Lung (tissue), 12 donors: ENCODE measurements around the gene CA10. TPM values are rescaled to one million over a fixed set of nuclear protein-coding genes. Genes with fewer than 3 reads are reported as not detected.

Source experiments
- ATAC-seq: fragments of 200-7000 bp; cut with Tn5 transposase; one replicate; pipeline ENCODE4 v1.9.1; 2020; ENCODE audit warnings: moderate number of reproducible peaks; ENCODE audit not compliant: insufficient read depth, low FRiP score
- DNase-seq, 3 donors: peaks; one replicate each; pipeline ENCODE4 v3.0.0-alpha.2; 2013 to 2017
- H3K27ac ChIP-seq, 2 donors: one replicate each; pipeline ENCODE4 v1.5.1; 2013; ENCODE audit warnings: mild to moderate bottlenecking in 2 of 2, moderate library complexity in 2 of 2, control low read depth in 1 of 2, inconsistent platforms in 1 of 2, low read depth in 1 of 2, low read length in 1 of 2
- H3K27me3 ChIP-seq, 3 donors: one replicate each; pipeline ENCODE4 v1.5.1; 2013; ENCODE audit warnings: low read length in 2 of 3; ENCODE audit not compliant: control insufficient read depth in 3 of 3, insufficient read depth in 3 of 3
- H3K36me3 ChIP-seq, 4 donors: one replicate each; pipeline ENCODE4 v1.5.1; 2013; ENCODE audit warnings: low read length in 4 of 4, mild to moderate bottlenecking in 1 of 4, moderate library complexity in 1 of 4; ENCODE audit not compliant: control insufficient read depth in 4 of 4, insufficient read depth in 4 of 4
- H3K4me1 ChIP-seq, 5 donors: one replicate each; pipeline ENCODE4 v1.5.1; 2013; ENCODE audit warnings: low read length in 5 of 5, mild to moderate bottlenecking in 2 of 5, moderate library complexity in 1 of 5; ENCODE audit not compliant: control insufficient read depth in 5 of 5, insufficient read depth in 5 of 5
- H3K4me3 ChIP-seq: one replicate; pipeline ENCODE4 v1.5.1; 2013; ENCODE audit warnings: mild to moderate bottlenecking, control low read depth, moderate library complexity
- H3K9ac ChIP-seq, 2 donors: one replicate each; pipeline ENCODE4 v1.5.1; 2013; ENCODE audit warnings: low read length in 2 of 2, control low read depth in 1 of 2; ENCODE audit not compliant: insufficient read depth in 1 of 2
- H3K9me3 ChIP-seq, 4 donors: one replicate each; pipeline ENCODE4 v1.5.1; 2013; ENCODE audit warnings: low read length in 3 of 4, mild to moderate bottlenecking in 1 of 4, moderate library complexity in 1 of 4; ENCODE audit not compliant: control insufficient read depth in 4 of 4, insufficient read depth in 3 of 4
- CTCF ChIP-seq: IDR thresholded peaks from 2 replicates; pipeline ENCODE4 v1.5.1; 2012; ENCODE audit warnings: mild to moderate bottlenecking; ENCODE audit errors: control extremely low read depth, extremely low read depth
- WGBS, 2 donors: extraction: QIAGEN DNeasy Blood & Tissue Kit; methylation state at CpG; one replicate each; pipeline ENCODE4 v1.1.7; 2013; 5-methylcytosine and 5-hydroxymethylcytosine counted together
- polyA plus RNA-seq, 2 donors: library from polyadenylated mRNA; stranded (reverse); fragments of 200-250 nt; gene quantifications; one replicate each; pipeline ENCODE4 v1.2.1, GENCODE V29; 2013
- total RNA-seq, 2 donors: library from RNA; depleted of rRNA in 1 of 2; stranded (reverse); fragments of >200 nt in 1 of 2; gene quantifications; one replicate each; pipeline ENCODE4 v1.2.1, GENCODE V29; 2014 to 2021
- donor health status: control.
- donor health status: control.
- donor health status: Bipolar disorder and iron deficiency.
- donor health status: healthy.
- donor health status: DM: yes; HTN: yes; CAD: no.

The CA10 gene
- total and polyA plus RNA-seq, 4 donors: 0.04 to 0.17 TPM; not detected in 2

GRCh38 chr17:51700011-51700760, 458.3 kb downstream of the CA10 start:
- ATAC-seq: no peak
- DNase-seq: no peak

GRCh38 chr17:51699303-51699702, 459.2 kb downstream of the CA10 start:
- H3K4me3 ChIP-seq: no peak overlapping the region

More at GRCh38 chr17:51700011-51700760, 458.3 kb downstream of the CA10 start:
- peaks cover 0 to 2% (median 0%) of the 10 kb centered on the region in 4 donors for H3K9me3 ChIP-seq
- no peaks in the 10 kb centered on the region for H3K4me1 ChIP-seq
- no peak for TF ChIP-seq CTCF
- H3K27me3 ChIP-seq: peaks cover 0 to 4% (median 0%) of the 10 kb centered on the region in 3 donors
- no peak overlapping the region for H3K27ac ChIP-seq
- no peak overlapping the region for H3K4me3 ChIP-seq
- no peak overlapping the region for H3K9ac ChIP-seq
- whole genome bisulfite sequencing, 2 donors: 89% methylated on average over 17 of the region's 17 CpGs
- H3K36me3 ChIP-seq: no peaks in the 10 kb centered on the region

DNA sequence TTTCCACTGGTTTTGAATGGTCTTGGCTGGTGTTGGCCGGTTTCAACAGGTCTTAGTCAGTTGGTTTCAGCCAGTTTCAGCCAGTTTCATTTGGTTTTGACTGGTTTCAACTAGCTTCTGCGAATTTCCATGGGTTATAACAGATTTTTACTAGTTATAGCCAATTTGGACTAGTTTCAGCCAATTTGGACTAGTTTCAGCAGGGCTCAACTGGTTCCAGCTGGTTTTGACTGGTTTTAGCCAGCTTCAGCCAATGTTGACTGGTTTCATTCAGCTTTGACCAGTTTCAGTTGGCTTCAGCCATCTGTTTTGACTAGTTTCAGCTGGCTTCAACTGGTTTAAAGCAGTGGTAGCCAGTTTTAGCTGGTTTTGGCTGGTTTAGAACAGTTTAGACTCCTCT, 465.6 kb downstream of the CA10 start:
- WGBS, 2 donors: 63 to 66% methylated on average over 2 of the region's 2 CpGs
- H3K4me1 ChIP-seq: no peaks in the 10 kb centered on the region
- no peak overlapping the region for H3K4me3 ChIP-seq
- H3K27me3 ChIP-seq: peaks cover 0 to 2% (median 0%) of the 10 kb centered on the region in 3 donors
- H3K9ac ChIP-seq: no peak overlapping the region
- H3K9me3 ChIP-seq: peaks cover 0 to 1% (median 0%) of the 10 kb centered on the region in 4 donors
- no peak overlapping the region for H3K27ac ChIP-seq
- TF ChIP-seq CTCF: no peak
- DNase-seq: no peak
- no peak for ATAC-seq
- no peaks in the 10 kb centered on the region for H3K36me3 ChIP-seq

More at GRCh38 chr17:51699303-51699702, 459.2 kb downstream of the CA10 start:
- Histone ChIP-seq H3K4me1 (no peaks in the 10 kb centered on the region), H3K9ac (no peak overlapping the region), H3K9me3 (peaks cover 0 to 2% (median 0%) of the 10 kb centered on the region in 4 donors), H3K27ac (no peak overlapping the region), H3K36me3 (no peaks in the 10 kb centered on the region), H3K27me3 (peaks cover 0 to 4% (median 0%) of the 10 kb centered on the region in 3 donors)
- DNase-seq: no peak
- 86% methylated on average over 5 of the region's 5 CpGs for WGBS, 2 donors
- ATAC-seq: no peak
- no peak for TF ChIP-seq CTCF

- no peaks in the 10 kb centered on the region for H3K27me3 ChIP-seq
- no peaks in the 10 kb centered on the region for H3K4me1 ChIP-seq
- no peak overlapping the region for H3K4me3 ChIP-seq
- no peak for ATAC-seq
- H3K27ac ChIP-seq: no peak overlapping the region
- H3K9ac ChIP-seq: no peak overlapping the region
- DNase-seq: no peak
- H3K36me3 ChIP-seq: no peaks in the 10 kb centered on the region
- TF ChIP-seq CTCF: no peak
- 82 to 90% methylated on average over 3 of the region's 3 CpGs for WGBS, 2 donors
- H3K9me3 ChIP-seq: no peaks in the 10 kb centered on the region
Observed at GRCh38 chr17:51687887-51688286, 470.6 kb downstream of the CA10 start.
